Measurements from ENCODE around the gene TOM1L2.

TOM1L2 gene

DNA sequence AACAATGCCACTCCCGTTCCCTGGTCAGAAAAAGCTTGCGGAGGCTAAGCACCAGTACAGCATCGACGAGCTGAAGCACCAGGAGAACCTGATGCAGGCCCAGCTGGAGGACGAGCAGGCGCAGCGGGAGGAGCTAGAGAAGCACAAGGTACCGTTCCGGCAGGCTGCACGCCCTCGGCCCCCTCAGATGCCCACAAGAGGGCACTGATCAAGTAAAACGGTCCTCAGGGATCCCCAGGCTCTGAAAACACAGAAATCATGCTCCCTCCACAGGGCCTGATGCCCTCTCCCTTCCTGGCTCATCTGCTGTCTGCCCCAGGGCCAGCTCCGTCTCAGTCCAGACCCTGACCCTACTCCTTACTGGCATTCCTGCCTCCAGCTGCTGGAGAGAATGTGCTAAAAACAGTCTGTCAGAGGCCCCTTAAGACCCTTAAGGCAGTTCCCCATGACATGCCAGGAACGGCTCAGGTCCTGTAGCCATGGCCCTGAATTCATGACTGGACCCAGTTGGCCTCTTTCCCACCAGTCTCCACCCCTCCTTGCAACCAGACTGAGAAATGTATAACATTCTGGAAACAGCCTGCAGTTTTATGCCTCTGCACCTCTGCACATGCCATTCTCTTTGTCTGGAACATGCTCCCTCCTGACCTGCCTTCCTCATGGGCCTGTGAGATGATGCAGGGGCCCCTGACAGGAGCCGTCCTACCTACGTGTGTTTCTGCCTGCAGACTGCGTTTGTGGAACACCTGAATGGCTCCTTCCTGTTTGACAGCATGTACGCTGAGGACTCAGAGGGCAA lies 22.3 kb upstream of the TOM1L2 start:
- peak; percentile 25 for FAIRE-seq

DNA sequence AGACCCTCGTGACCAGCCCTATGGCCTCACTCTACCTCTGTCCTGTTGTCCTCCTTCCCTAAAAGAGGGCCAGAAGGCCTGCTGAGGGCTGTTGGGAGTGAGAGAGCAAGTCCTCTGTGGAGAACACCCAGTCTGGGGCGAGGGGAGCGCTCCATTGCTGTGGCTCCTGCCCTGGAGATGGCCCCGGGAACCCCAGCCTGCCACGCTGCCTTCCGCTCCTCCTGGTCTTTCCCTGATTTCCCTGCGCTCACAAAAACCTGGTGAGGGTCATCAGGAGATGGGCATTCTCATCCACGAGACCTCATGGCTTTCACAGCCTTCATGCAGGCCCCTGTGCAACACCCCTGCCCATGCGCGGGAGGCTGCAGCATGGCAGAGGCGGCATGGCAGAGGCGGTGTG lies 21.7 kb upstream of the TOM1L2 start:
- FAIRE-seq: no peak

- no peak for FAIRE-seq
Measured at GRCh38 chr17:17993366-17993765, 21.2 kb upstream of the TOM1L2 start.

- no peak for FAIRE-seq
Measured at GRCh38 chr17:17990282-17990681, 18.1 kb upstream of the TOM1L2 start.

DNA sequence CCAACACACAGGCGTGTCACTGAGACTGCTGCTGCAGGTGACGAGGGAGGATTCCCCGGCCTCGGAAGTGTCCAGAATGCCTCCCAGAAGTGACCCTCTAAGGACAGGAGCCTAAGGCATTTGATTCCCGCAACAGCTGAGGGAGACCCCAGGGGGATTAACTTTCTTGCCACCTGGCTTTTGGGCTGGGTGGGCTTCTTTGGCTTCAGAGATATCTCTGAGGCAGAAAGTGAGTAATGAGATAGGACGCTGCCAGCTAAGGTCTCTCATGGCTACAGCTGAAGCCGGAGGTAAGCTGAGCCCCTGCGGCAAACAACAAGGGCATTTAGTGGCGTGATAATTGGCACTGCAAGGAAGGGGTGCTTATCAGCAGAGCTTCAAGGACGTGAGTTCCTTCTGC lies 17.4 kb upstream of the TOM1L2 start:
- no peak for FAIRE-seq

DNA sequence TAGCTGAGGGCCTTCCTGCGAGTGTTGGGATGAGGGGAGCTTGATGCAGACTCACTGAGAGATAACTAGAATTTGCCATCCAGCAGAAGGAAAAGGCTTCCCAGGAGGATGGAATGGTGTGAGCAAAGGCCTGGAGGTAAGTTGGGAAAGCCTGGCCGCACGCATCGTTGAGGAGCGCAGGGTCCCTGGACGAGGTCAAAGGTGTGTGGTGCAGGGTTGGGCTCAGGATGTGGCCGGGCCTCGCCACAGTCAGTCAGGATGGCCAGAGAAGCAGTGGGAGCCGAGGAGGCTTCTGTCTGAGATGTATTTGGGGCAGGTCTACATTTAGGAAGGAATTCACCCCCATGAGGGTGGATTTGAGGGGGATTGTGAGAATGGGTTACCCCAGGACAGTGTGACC lies 16.9 kb upstream of the TOM1L2 start:
- FAIRE-seq: no peak

DNA sequence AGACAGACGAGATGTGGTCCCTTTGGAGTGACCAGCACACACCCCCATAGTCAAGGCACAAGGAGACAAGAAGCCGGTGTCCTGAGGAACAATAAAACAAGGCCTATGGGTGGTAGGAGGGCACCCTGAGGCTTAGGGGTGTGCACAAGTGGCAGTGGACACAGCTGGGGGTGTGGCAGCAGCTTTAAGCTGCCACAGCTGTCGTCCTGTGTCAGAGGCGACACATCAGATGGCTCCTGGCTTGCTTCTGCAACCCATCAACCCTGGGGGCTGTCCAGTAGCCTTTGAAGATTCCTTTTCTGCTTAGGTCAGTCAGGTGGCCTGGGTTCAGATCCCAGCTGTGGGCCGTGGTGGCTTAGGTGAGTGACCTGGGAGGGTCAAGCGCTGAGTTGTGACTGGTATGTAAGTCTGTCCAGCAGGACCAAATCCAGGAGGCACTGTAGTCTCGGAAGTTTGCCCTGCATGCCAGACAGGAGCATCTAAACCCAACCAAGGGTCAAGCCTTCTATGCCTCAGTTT lies 16.3 kb upstream of the TOM1L2 start:
- no peak for FAIRE-seq

DNA sequence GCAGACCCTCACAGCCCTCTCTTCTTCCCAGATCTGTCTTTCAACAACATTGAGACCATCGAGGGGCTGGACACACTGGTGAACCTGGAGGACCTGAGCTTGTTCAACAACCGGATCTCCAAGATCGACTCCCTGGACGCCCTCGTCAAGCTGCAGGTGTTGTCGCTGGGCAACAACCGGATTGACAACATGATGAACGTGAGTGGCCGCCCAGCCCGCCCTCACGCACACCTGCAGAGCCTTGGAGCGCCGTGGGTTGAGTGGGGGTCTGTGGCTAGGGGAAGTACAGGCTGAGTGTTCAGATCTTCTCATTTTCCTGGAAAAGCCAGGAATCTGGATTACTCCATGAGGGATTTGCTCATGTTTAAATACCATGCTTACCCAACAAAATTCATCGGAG lies 15.7 kb upstream of the TOM1L2 start:
- FAIRE-seq: no peak

- FAIRE-seq: no peak
Measured at GRCh38 chr17:17987187-17987896, 15.1 kb upstream of the TOM1L2 start.

DNA sequence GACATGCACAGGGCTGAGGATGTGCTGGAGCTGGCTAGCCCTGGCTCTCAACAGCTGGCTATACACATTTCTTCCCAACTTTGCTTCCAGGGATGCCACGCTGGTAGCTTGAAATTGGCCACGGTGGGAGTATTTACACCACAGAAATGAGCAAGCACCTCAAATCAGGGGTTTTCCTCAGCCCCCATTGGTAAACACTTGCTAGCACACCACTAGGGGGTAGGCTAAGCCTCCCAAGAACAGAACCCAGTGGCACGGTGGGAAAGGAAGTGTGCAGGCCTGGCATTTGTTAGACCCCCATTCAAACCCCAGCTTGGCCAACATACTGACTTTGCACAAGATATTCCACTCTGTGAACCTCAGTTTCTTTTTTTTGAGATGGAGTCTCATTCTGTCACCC lies 13.4 kb upstream of the TOM1L2 start:
- no peak for FAIRE-seq

DNA sequence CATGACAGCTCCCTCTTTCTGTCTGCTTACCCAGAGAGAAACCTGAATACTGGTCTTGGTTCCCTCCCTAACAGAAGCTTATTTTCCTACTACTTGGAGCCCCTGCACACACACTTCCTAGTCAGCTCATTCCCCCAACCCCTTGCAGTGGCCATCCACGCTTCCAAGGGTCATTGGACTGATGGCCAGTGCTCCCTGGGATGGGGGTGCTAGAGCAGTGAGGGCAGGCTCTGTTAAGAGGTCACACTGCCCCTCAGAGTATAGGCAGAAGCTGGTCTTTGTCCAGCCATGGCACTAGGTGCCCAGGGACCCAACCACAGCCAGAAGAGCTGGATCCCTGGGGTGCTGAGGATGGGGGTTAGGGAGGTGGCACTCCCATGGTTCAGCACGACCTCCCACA lies 13.0 kb upstream of the TOM1L2 start:
- FAIRE-seq: no peak

GRCh38 chr17:17983776-17984175 lies 11.6 kb upstream of the TOM1L2 start:
- FAIRE-seq: no peak

- FAIRE-seq: no peak
Measured at GRCh38 chr17:17983376-17983775, 11.2 kb upstream of the TOM1L2 start.

GRCh38 chr17:17982801-17983200 lies 10.6 kb upstream of the TOM1L2 start:
- no peak for FAIRE-seq

GRCh38 chr17:17981330-17981729 lies 9.1 kb upstream of the TOM1L2 start:
- FAIRE-seq: no peak

DNA sequence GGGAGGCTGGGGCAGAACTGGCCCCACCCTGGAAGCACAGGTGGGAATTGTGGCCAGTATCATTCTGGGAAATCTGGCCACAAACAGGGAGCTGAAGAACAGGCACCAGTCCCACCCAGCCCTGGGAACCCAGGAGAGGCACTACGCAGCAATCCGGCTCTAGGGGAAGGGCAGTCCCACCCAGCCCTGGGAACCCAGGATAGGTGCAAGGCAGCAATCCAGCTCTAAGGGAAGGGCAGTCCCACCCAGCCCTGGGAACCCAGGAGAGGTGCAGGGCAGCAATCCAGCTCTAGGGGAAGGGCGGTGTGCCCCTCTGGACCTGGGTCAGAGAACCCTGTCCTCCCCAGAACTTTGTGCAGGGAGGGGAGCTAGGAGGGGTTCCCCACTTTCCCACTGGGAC lies 7.6 kb upstream of the TOM1L2 start:
- no peak for FAIRE-seq

DNA sequence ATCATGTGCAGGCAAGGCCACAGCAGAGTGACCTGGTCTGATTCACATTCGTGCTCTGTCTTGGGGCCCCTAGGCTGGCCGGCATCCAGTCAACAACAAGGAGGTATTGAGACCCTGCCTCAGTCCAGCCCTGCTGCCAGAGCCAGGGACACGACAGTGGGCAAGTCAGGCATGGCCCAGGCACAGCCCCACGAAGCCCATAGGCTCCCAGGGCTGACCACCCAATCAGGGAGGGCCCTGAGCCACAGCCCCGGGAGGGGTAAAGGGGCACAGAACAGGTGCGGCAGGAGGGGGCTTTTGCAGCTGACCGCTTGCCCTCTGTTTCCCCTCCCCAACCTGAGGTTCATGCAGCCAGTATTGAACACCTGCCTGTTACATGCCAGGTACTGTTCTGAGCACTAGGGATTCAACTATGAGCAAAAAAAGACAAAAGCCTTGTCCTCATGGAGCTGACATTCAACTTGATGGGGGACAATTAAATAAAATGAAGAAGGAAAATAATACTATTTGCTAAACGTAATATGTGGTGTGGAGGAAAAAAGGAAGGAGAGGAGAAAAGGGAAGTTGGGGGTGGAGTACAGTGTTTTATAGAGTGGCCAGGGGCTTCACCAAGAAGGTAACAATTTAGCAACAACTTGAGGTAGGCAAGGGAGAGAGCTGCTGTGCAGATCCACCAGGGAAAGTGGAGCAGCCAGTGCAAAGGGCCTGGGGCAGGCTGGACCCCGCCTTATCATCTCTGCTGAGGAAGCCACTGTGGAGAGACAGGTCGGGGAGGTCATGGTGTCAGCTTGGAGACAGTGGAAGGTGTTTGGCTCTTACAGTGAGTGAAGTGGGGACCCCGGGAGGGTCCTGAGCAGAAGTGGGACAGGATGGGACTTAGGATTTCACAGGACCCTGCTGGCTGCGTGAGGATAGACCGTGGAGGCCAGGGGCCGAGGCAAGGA lies 6.6 kb upstream of the TOM1L2 start:
- no peak for FAIRE-seq

GRCh38 chr17:17976931-17977570 lies 4.9 kb upstream of the TOM1L2 start:
- FAIRE-seq: no peak

- no peak for FAIRE-seq
Measured at GRCh38 chr17:17975436-17975835, 3.2 kb upstream of the TOM1L2 start.

- FAIRE-seq: no peak
Measured at GRCh38 chr17:17972952-17973254, 703 bp upstream of the TOM1L2 start.

GRCh38 chr17:17971431-17972125 lies 622 bp downstream of the TOM1L2 start:
- FAIRE-seq: no peak
